Adipocyte (in vitro differentiated cells): Measurements from ENCODE around the gene ARPP21.

Experiments used
- DNase-seq: peaks from one replicate; pipeline ENCODE4 v3.0.0-alpha.2; 2015; ENCODE audit warnings: low read depth
- H3K27me3 ChIP-seq: replicated peaks from 2 replicates; pipeline ENCODE4 v1.7.0; 2013; ENCODE audit warnings: mild to moderate bottlenecking, low read length, moderate library complexity; ENCODE audit not compliant: control insufficient read depth, insufficient read depth
- H3K36me3 ChIP-seq: 2 replicates; pipeline ENCODE4 v1.7.0; 2013; ENCODE audit warnings: low read length, mild to moderate bottlenecking, moderate library complexity; ENCODE audit not compliant: control insufficient read depth, insufficient read depth, severe bottlenecking
- H3K4me1 ChIP-seq: 2 replicates; pipeline ENCODE4 v1.7.0; 2013; ENCODE audit warnings: mild to moderate bottlenecking, low read length, moderate library complexity; ENCODE audit not compliant: control insufficient read depth, insufficient read depth
- H3K4me3 ChIP-seq: 2 replicates; pipeline ENCODE4 v1.7.0; 2013; ENCODE audit warnings: mild to moderate bottlenecking, low read length, moderate library complexity
- H3K9ac ChIP-seq: 2 replicates; pipeline ENCODE4 v1.7.0; 2013; ENCODE audit warnings: mild to moderate bottlenecking, low read length, moderate library complexity
- H3K9me3 ChIP-seq: 2 replicates; pipeline ENCODE4 v1.7.0; 2013; ENCODE audit warnings: mild to moderate bottlenecking, low read length, moderate library complexity; ENCODE audit not compliant: control insufficient read depth

ARPP21 gene

GRCh38 chr3:35739181-35739809 is 100.0 kb downstream of the ARPP21 start:
- Histone ChIP-seq H3K4me1 (no peaks in the 10 kb centered on the region), H3K27me3 (peaks cover 13% of the 10 kb centered on the region), H3K4me3 (no peak overlapping the region), H3K9ac (no peak overlapping the region), H3K9me3 (no peaks in the 10 kb centered on the region), H3K36me3 (no peaks in the 10 kb centered on the region)
- DNase-seq, result peak; percentile 9

- DNase-seq, result no peak
- peaks cover 13% of the 10 kb centered on the region for H3K27me3 ChIP-seq
- no peaks in the 10 kb centered on the region for H3K9me3 ChIP-seq
- no peak overlapping the region for H3K4me3 ChIP-seq
- H3K9ac ChIP-seq, result no peak overlapping the region
- H3K4me1 ChIP-seq, result no peaks in the 10 kb centered on the region
- no peaks in the 10 kb centered on the region for H3K36me3 ChIP-seq
Measured at GRCh38 chr3:35739964-35740527, 100.7 kb downstream of the ARPP21 start.

- no peaks in the 10 kb centered on the region for H3K36me3 ChIP-seq
- no peaks in the 10 kb centered on the region for H3K9me3 ChIP-seq
- no peaks in the 10 kb centered on the region for H3K4me1 ChIP-seq
- H3K4me3 ChIP-seq, result no peak overlapping the region
- no peak for DNase-seq
- H3K27me3 ChIP-seq, result no peaks in the 10 kb centered on the region
- no peak overlapping the region for H3K9ac ChIP-seq
Measured at GRCh38 chr3:35743218-35743617, 103.9 kb downstream of the ARPP21 start.

- no peak for DNase-seq
- Histone ChIP-seq H3K27me3 (no peaks in the 10 kb centered on the region), H3K4me1 (no peaks in the 10 kb centered on the region), H3K4me3 (no peak overlapping the region), H3K9me3 (no peaks in the 10 kb centered on the region), H3K9ac (no peak overlapping the region), H3K36me3 (no peaks in the 10 kb centered on the region)
Measured at GRCh38 chr3:35744419-35744818, 105.1 kb downstream of the ARPP21 start.

- no peaks in the 10 kb centered on the region for H3K4me1 ChIP-seq
- DNase-seq, result no peak
- H3K36me3 ChIP-seq, result no peaks in the 10 kb centered on the region
- H3K9ac ChIP-seq, result no peak overlapping the region
- H3K9me3 ChIP-seq, result no peaks in the 10 kb centered on the region
- no peaks in the 10 kb centered on the region for H3K27me3 ChIP-seq
- H3K4me3 ChIP-seq, result no peak overlapping the region
Measured at GRCh38 chr3:35745351-35745750, 106.0 kb downstream of the ARPP21 start.

GRCh38 chr3:35745802-35746484 is 106.6 kb downstream of the ARPP21 start:
- H3K4me3 ChIP-seq, result no peak overlapping the region
- H3K36me3 ChIP-seq, result no peaks in the 10 kb centered on the region

GRCh38 chr3:35746492-35746891 is 107.2 kb downstream of the ARPP21 start:
- no peak for DNase-seq
- Histone ChIP-seq H3K4me3 (no peak overlapping the region), H3K9me3 (no peaks in the 10 kb centered on the region), H3K27me3 (no peaks in the 10 kb centered on the region), H3K4me1 (no peaks in the 10 kb centered on the region), H3K36me3 (no peaks in the 10 kb centered on the region), H3K9ac (no peak overlapping the region)

More at GRCh38 chr3:35745802-35746484, 106.6 kb downstream of the ARPP21 start:
- H3K27me3 ChIP-seq, result no peaks in the 10 kb centered on the region
- H3K4me1 ChIP-seq, result no peaks in the 10 kb centered on the region
- no peaks in the 10 kb centered on the region for H3K9me3 ChIP-seq
- no peak for DNase-seq
- H3K9ac ChIP-seq, result no peak overlapping the region

GRCh38 chr3:35748144-35748543 is 108.8 kb downstream of the ARPP21 start:
- Histone ChIP-seq H3K9ac (no peak overlapping the region), H3K9me3 (no peaks in the 10 kb centered on the region), H3K4me3 (no peak overlapping the region), H3K36me3 (no peaks in the 10 kb centered on the region), H3K27me3 (no peaks in the 10 kb centered on the region), H3K4me1 (no peaks in the 10 kb centered on the region)
- no peak for DNase-seq

- no peak overlapping the region for H3K4me3 ChIP-seq
- no peaks in the 10 kb centered on the region for H3K9me3 ChIP-seq
- peaks cover 4% of the 10 kb centered on the region for H3K27me3 ChIP-seq
- peak; percentile 24 for DNase-seq
- H3K36me3 ChIP-seq, result no peaks in the 10 kb centered on the region
- no peak overlapping the region for H3K9ac ChIP-seq
- no peaks in the 10 kb centered on the region for H3K4me1 ChIP-seq
Measured at GRCh38 chr3:35751207-35751606, 111.9 kb downstream of the ARPP21 start.

- H3K36me3 ChIP-seq, result no peaks in the 10 kb centered on the region
- H3K9me3 ChIP-seq, result no peaks in the 10 kb centered on the region
- H3K27me3 ChIP-seq, result peaks cover 4% of the 10 kb centered on the region
- H3K4me1 ChIP-seq, result no peaks in the 10 kb centered on the region
- no peak overlapping the region for H3K9ac ChIP-seq
- H3K4me3 ChIP-seq, result no peak overlapping the region
- no peak for DNase-seq
Measured at GRCh38 chr3:35757991-35758757, 118.8 kb downstream of the ARPP21 start.

- Histone ChIP-seq H3K4me3 (no peak overlapping the region), H3K9me3 (no peaks in the 10 kb centered on the region), H3K9ac (no peak overlapping the region), H3K4me1 (no peaks in the 10 kb centered on the region), H3K27me3 (peaks cover 4% of the 10 kb centered on the region), H3K36me3 (no peaks in the 10 kb centered on the region)
- no peak for DNase-seq
Measured at GRCh38 chr3:35760146-35760545, 120.8 kb downstream of the ARPP21 start.
